Common myeloid progenitor, CD34-positive (primary cell): ENCODE results near the gene LIPA.

Experiments
- CTCF ChIA-PET: fragments of 350-600 bp; sonication (Branson Sonifier 250); formaldehyde crosslinking; loops from one replicate; lab custom pipeline; 2021; ENCODE audit warnings: antibody characterized with exemption; lab: Charles Lee
- POLR2A ChIA-PET: fragments of 350-600 bp; sonication (Branson Sonifier 250); formaldehyde crosslinking; loops from one replicate; lab custom pipeline; 2021; ENCODE audit warnings: antibody characterized with exemption; lab: Charles Lee
- DNase-seq, 3 donors: peaks; one replicate each; pipeline versions ENCODE4 v3.0.0 to v3.0.0-alpha.2; 2013
- H3K27ac ChIP-seq, 2 experiments: 1 replicate in 1 of 2; 2 replicates in 1 of 2; pipeline ENCODE4 v1.7.0; 2013; ENCODE audit warnings: inconsistent platforms in 2 of 2, low read length in 2 of 2, mild to moderate bottlenecking in 2 of 2, low read depth in 1 of 2, moderate library complexity in 1 of 2; ENCODE audit not compliant: severe bottlenecking in 2 of 2, insufficient read depth in 1 of 2, poor library complexity in 1 of 2
- H3K27me3 ChIP-seq, 5 experiments: replicated peaks in 2 of 5; 1 replicate in 3 of 5; 2 replicates in 2 of 5; pipeline versions ENCODE4 v1.6.1 to v1.7.0; 2013; ENCODE audit warnings: low read length in 4 of 5, mild to moderate bottlenecking in 2 of 5, moderate library complexity in 2 of 5, inconsistent platforms in 1 of 5; ENCODE audit not compliant: insufficient read depth in 5 of 5, control insufficient read depth in 4 of 5
- H3K36me3 ChIP-seq, 4 experiments: 1 replicate in 2 of 4; 2 replicates in 2 of 4; pipeline versions ENCODE4 v1.6.1 to v1.7.0; 2013; ENCODE audit warnings: low read length in 3 of 4, control low read depth in 1 of 4, mild to moderate bottlenecking in 1 of 4; ENCODE audit not compliant: control insufficient read depth in 4 of 4, insufficient read depth in 4 of 4
- H3K4me1 ChIP-seq, 4 experiments: 1 replicate in 3 of 4; 2 replicates in 1 of 4; pipeline versions ENCODE4 v1.6.1 to v1.7.1; 2013; ENCODE audit warnings: low read length in 3 of 4, mild to moderate bottlenecking in 3 of 4, control low read depth in 1 of 4, inconsistent platforms in 1 of 4, moderate library complexity in 1 of 4; ENCODE audit not compliant: control insufficient read depth in 4 of 4, insufficient read depth in 4 of 4; ENCODE audit errors: control extremely low read depth in 1 of 4
- H3K4me3 ChIP-seq, 7 experiments: 1 replicate in 4 of 7; 2 replicates in 3 of 7; pipeline versions ENCODE4 v1.5.1 to v1.7.0; 2013; ENCODE audit warnings: mild to moderate bottlenecking in 7 of 7, low read length in 6 of 7, moderate library complexity in 6 of 7, inconsistent platforms in 2 of 7, low read depth in 2 of 7, control low read depth in 1 of 7; ENCODE audit not compliant: insufficient read depth in 4 of 7, control insufficient read depth in 1 of 7; ENCODE audit errors: extremely low read depth in 1 of 7
- H3K9me3 ChIP-seq, 5 experiments: 1 replicate in 4 of 5; 2 replicates in 1 of 5; pipeline versions ENCODE4 v1.6.1 to v1.7.1; 2013; ENCODE audit warnings: low read length in 4 of 5, mild to moderate bottlenecking in 2 of 5, inconsistent platforms in 1 of 5, low read depth in 1 of 5, moderate library complexity in 1 of 5; ENCODE audit not compliant: control insufficient read depth in 4 of 5, insufficient read depth in 2 of 5; ENCODE audit errors: control extremely low read depth in 1 of 5
- WGBS: methylation state at CpG from one replicate; pipeline ENCODE4 v1.1.5; 2013; ENCODE audit not compliant: insufficient coverage; 5-methylcytosine and 5-hydroxymethylcytosine counted together

The LIPA gene

DNA sequence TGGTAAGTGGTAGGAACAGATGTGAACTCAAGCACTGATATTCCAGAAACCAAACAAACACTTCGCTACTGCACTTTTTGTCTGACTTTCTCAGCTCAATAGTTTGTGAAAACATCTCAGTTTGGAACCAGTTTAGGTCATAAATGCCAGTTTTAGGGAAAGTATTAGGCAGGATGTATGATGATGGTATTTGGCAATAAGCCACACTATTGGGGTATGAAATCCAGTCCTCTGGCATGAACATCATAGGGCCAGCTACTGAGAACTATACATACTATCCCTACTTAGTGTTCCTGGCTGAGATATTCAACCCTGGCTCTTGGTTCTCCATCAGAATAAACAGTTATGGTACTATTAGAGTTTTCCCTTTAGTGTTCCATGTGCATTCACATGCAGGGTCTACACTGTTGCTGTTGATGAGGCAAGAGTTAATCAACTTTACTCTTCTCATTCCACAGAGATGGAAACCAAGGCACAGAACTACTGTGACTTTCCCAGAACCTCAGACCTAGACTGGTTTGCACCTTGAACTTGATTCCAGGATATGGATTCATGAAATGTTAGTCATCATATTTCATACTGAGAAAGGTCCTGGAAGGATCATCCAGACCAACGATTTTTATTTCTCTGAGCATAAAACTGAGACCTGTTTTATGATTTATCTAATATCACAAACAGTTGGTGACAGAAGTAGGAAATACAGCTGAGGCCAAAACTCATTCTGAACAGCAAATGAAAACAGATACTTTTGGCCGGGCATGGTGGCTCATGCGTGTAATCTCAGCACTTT is 30.2 kb upstream of the LIPA start:
- no peak overlapping the region for H3K4me3 ChIP-seq
- ChIA-PET POLR2A (no interaction called here), CTCF (interaction anchor here (1.2 kb wide), 1 partner anchor 31 kb away, joined by 3 read pairs; no protein-coding TSS in a partner anchor)
- H3K36me3 ChIP-seq, result no peaks in the 10 kb centered on the region
- peaks cover 0 to 14% (median 8%) of the 10 kb centered on the region in 4 experiments for H3K4me1 ChIP-seq
- DNase-seq, result no peak
- no peaks in the 10 kb centered on the region for H3K27me3 ChIP-seq
- no peak overlapping the region for H3K27ac ChIP-seq
- WGBS, result 100% methylated on average over 2 of the region's 4 CpGs
- H3K9me3 ChIP-seq, result peaks cover 0 to under 1% (median 0%) of the 10 kb centered on the region in 5 experiments

DNA sequence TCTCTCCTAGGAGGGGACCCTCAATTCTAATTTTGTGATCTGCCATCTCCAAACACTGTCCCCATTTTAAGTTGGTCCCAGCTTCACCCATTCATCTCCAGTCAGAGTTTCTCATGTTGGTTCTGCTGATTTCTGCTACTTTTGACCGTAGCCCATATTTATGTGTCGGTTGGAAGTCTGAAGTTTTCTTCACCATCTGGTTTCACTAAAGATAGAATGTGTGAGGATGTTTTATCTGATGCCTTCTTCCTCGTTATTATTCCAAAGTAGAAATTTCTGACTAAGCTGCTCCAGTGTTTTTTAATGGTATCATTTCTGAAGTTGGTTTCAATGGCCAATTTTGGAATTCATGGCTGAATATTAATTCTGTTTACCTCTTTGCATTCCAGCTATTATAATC is 28.9 kb upstream of the LIPA start:
- no peaks in the 10 kb centered on the region for H3K36me3 ChIP-seq
- no peak overlapping the region for H3K27ac ChIP-seq
- POLR2A ChIA-PET, result no interaction called here
- no peaks in the 10 kb centered on the region for H3K27me3 ChIP-seq
- CTCF ChIA-PET, result interaction anchor here (1.6 kb wide), 1 partner anchor 19 kb away, joined by 4 read pairs; no protein-coding TSS in a partner anchor
- H3K4me3 ChIP-seq, result no peak overlapping the region
- H3K9me3 ChIP-seq, result no peaks in the 10 kb centered on the region
- DNase-seq, result no peak
- WGBS, result 100% methylated on average over 2 of the region's 3 CpGs
- peaks cover 0 to 14% (median 8%) of the 10 kb centered on the region in 4 experiments for H3K4me1 ChIP-seq

DNA sequence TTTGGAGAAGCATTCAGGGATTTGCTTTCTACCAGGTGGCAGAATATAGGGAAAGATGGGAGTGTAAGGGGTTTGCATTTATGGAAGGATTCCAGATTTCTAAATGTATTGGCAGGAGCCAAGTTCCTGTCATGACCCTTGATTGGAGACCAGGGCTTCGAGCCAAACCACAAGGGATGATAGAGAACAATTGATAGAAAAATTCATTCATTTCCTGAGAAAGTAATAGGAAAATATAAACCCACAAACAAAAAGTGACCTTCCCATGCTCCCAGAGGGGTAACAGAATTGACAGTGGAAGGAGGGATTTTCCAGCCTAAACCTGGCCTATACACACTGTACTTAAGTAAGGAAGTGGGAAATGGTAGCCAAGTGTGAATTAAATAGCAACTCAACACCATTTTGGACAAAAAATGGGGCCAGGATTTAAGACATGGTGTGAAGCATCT is 27.9 kb upstream of the LIPA start:
- no peak for DNase-seq
- CTCF ChIA-PET, result interaction anchor here (1.6 kb wide), 1 partner anchor 18 kb away, joined by 4 read pairs; no protein-coding TSS in a partner anchor
- H3K4me3 ChIP-seq, result no peak overlapping the region
- no peaks in the 10 kb centered on the region for H3K27me3 ChIP-seq
- WGBS, result no CpG with 5 or more reads among the region's 1 CpG
- H3K36me3 ChIP-seq, result no peaks in the 10 kb centered on the region
- POLR2A ChIA-PET, result no interaction called here
- no peak overlapping the region for H3K27ac ChIP-seq
- peaks cover 0 to 14% (median 8%) of the 10 kb centered on the region in 4 experiments for H3K4me1 ChIP-seq
- H3K9me3 ChIP-seq, result no peaks in the 10 kb centered on the region

DNA sequence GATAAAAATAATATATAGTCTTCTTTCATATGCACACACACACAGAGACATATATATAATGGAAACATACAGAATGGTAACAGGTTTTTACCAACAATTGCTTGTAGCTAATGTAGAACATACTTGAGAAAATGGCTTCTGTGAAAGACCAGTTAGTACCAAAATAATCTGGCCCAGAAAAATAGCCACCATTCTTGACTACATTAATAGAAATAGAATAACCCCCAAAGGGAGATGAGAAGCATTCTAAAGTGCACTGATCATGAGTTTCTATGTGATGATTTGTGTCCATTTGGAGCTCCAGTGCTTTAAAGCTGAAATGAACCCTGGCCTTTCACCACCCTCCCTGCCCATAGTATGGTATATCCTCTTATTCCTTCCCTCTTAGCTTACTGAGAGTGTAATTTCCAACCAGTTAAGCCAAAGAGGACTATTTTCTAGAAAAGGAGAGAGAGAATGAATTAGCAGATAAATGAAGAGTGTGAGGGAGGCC is 27.4 kb upstream of the LIPA start:
- no peak overlapping the region for H3K4me3 ChIP-seq
- H3K4me1 ChIP-seq, result peaks cover 0 to 14% (median 7%) of the 10 kb centered on the region in 4 experiments
- ChIA-PET CTCF (no interaction called here), POLR2A (no interaction called here)
- H3K27me3 ChIP-seq, result no peaks in the 10 kb centered on the region
- no peaks in the 10 kb centered on the region for H3K36me3 ChIP-seq
- H3K9me3 ChIP-seq, result no peaks in the 10 kb centered on the region
- no peak overlapping the region for H3K27ac ChIP-seq
- DNase-seq, result no peak

DNA sequence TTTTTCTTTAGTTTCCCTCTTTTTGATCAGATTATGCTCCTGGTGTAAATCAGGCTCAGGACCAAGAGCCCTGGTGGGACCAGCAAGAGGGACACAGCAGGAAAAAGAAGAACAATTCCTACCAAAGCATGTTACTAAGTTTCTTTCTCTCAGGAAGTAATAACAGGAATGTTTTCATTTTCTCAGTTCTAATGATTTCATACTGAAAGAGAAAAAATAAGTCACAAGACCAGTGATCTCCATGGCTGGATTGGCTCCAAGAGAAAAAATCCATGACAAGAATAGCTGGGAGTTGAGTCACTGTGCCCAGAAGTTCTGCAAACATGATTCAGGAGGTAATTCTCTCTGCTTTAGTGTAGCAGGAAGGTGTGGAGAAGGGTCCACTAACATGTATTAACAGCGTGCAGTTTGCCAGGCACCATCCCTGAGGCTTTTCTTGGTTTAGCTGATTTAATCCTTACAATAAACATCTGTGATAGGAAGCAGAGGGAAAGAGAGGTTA is 26.5 kb upstream of the LIPA start:
- H3K27me3 ChIP-seq, result no peaks in the 10 kb centered on the region
- H3K27ac ChIP-seq, result no peak overlapping the region
- POLR2A ChIA-PET, result no interaction called here
- H3K9me3 ChIP-seq, result no peaks in the 10 kb centered on the region
- WGBS, result no CpG with 5 or more reads among the region's 1 CpG
- CTCF ChIA-PET, result no interaction called here
- DNase-seq, result no peak
- H3K4me1 ChIP-seq, result peaks cover 0 to 5% (median under 1%) of the 10 kb centered on the region in 4 experiments
- no peak overlapping the region for H3K4me3 ChIP-seq
- no peaks in the 10 kb centered on the region for H3K36me3 ChIP-seq

DNA sequence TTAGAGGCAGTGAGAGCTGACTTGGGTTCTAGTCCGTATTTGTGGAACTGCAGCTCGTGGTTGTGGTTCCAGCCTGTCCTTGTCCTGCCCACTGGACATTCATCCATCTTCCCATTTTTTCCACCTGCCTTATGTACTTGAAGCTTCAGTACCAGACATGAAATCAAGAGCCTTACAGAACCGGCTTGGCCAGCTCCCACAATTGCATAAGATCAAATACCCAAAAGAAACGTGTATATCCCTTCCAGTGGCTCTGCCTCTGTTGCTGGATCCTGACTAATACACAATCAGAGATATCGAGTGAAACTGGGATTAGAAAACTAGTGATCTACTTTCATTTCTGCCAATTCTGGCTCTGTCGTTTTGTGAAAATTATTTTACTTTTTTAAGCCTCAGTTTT is 23.8 kb upstream of the LIPA start:
- Histone ChIP-seq H3K27me3 (no peaks in the 10 kb centered on the region), H3K27ac (no peak overlapping the region), H3K4me1 (no peaks in the 10 kb centered on the region), H3K9me3 (no peaks in the 10 kb centered on the region), H3K36me3 (no peaks in the 10 kb centered on the region), H3K4me3 (no peak overlapping the region)
- DNase-seq, result no peak
- CTCF ChIA-PET, result interaction anchor here (0.7 to 1.2 kb wide), 2 partner anchors 19 to 39 kb away, joined by 3 read pairs; no protein-coding TSS in a partner anchor
- POLR2A ChIA-PET, result no interaction called here
- 98% methylated on average over 4 of the region's 6 CpGs for WGBS

DNA sequence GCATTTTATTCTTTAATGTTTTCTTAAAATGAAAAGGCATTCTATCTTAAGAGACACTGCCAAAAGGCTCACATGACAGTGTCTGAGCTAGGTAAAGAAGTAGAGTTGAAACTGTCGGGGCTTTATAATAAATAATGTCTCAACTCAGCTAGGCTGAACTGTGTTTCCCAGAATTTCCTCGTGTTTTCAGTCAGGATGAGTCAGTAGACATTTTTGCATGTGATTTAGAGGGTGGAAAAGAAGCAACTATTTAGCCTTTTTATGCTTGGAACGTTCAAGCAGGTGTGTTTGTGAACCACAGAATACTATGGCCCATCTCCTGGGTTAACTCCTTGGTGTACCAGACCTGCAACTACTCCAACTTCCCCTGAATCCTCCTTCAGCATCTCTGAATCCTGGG is 23.4 kb upstream of the LIPA start:
- CTCF ChIA-PET, result interaction anchor here (0.7 to 1.2 kb wide), 2 partner anchors 19 to 38 kb away, joined by 3 read pairs; no protein-coding TSS in a partner anchor
- no peaks in the 10 kb centered on the region for H3K4me1 ChIP-seq
- no peak for DNase-seq

More for the DNA sequence above, 23.4 kb upstream of the LIPA start:
- Histone ChIP-seq H3K27ac (no peak overlapping the region), H3K36me3 (no peaks in the 10 kb centered on the region), H3K27me3 (no peaks in the 10 kb centered on the region), H3K4me3 (no peak overlapping the region), H3K9me3 (no peaks in the 10 kb centered on the region)
- 82% methylated on average over 3 of the region's 3 CpGs for WGBS
- POLR2A ChIA-PET, result no interaction called here
